HepG2 (cell line): Measurements from ENCODE around the gene ANKRD37. TPM values are rescaled to one million over a fixed set of nuclear protein-coding genes. Genes with fewer than 3 reads are reported as not detected.

Experiments
- CEBPB ChIP-seq: IDR thresholded peaks from 2 replicates; pipeline ENCODE4 v1.6.1; 2011; ENCODE audit warnings: low read depth, low read length, improper control_type of control experiment, borderline replicate concordance
- CTCF ChIP-seq: sonication (generic); formaldehyde crosslinking; IDR thresholded peaks from 2 replicates; pipeline ENCODE4 v1.5.0; 2020; ENCODE audit warnings: mild to moderate bottlenecking, missing genetic modification reagents, moderate library complexity
- ESRRA ChIP-seq: sonication (generic); formaldehyde crosslinking; IDR thresholded peaks from 2 replicates; pipeline ENCODE4 v1.5.1; 2020; ENCODE audit warnings: mild to moderate bottlenecking, low read depth, missing genetic modification reagents
- GMEB2 ChIP-seq: IDR thresholded peaks from 2 replicates; pipeline ENCODE4 v1.6.1; 2016; ENCODE audit warnings: missing biosample characterization, missing genetic modification reagents, low read depth
- HNRNPL ChIP-seq: fragments of 200-400 bp; formaldehyde crosslinking; IDR thresholded peaks from 2 replicates; pipeline ENCODE4 v1.6.1; 2017; ENCODE audit warnings: mild to moderate bottlenecking, low read depth, low read length
- HOXA7 ChIP-seq: sonication (generic); formaldehyde crosslinking; IDR thresholded peaks from 2 replicates; pipeline ENCODE4 v1.8.1; 2022; ENCODE audit warnings: mild to moderate bottlenecking, missing genetic modification reagents, moderate library complexity
- JUN ChIP-seq: sonication (generic); formaldehyde crosslinking; IDR thresholded peaks from 2 replicates; pipeline ENCODE4 v1.4.0; 2020; ENCODE audit warnings: mild to moderate bottlenecking, missing genetic modification reagents
- MYPOP ChIP-seq: sonication (generic); formaldehyde crosslinking; IDR thresholded peaks from 2 replicates; pipeline ENCODE4 v1.8.1; 2023; ENCODE audit warnings: mild to moderate bottlenecking, moderate library complexity, missing genetic modification reagents
- NPAS2 ChIP-seq: sonication (generic); formaldehyde crosslinking; IDR thresholded peaks from 2 replicates; pipeline ENCODE4 v1.8.0; 2022; ENCODE audit warnings: mild to moderate bottlenecking, missing genetic modification reagents, borderline replicate concordance
- PHF5A ChIP-seq: IDR thresholded peaks from one replicate; pipeline ENCODE4 v1.6.1; 2018; ENCODE audit warnings: low read depth, missing genetic modification reagents; ENCODE audit not compliant: unreplicated experiment
- POGK ChIP-seq: sonication (generic); formaldehyde crosslinking; conservative IDR thresholded peaks from 2 replicates; pipeline ENCODE4 v1.8.0; 2022; ENCODE audit warnings: mild to moderate bottlenecking, moderate library complexity, missing genetic modification reagents
- RBM22 ChIP-seq: fragments of 200-400 bp; formaldehyde crosslinking; optimal IDR thresholded peaks from 2 replicates; pipeline ENCODE3; 2017; ENCODE audit warnings: mild to moderate bottlenecking, low read length, moderate library complexity
- SAP130 ChIP-seq: IDR thresholded peaks from 2 replicates; pipeline ENCODE4 v1.6.1; 2016; ENCODE audit warnings: low read depth
- TBX3 ChIP-seq: fragments of 450-650 bp; IDR thresholded peaks from 2 replicates; pipeline ENCODE4 v1.6.1; 2017; ENCODE audit warnings: antibody characterized with exemption, mild to moderate bottlenecking, inconsistent platforms, borderline replicate concordance
- XRCC5 ChIP-seq: fragments of 200-400 bp; formaldehyde crosslinking; optimal IDR thresholded peaks from 2 replicates; pipeline ENCODE3; 2017; ENCODE audit warnings: mild to moderate bottlenecking, low read length
- ZMAT5 ChIP-seq: sonication (generic); formaldehyde crosslinking; IDR thresholded peaks from 2 replicates; pipeline ENCODE4 v1.5.0; 2020; ENCODE audit warnings: mild to moderate bottlenecking, low read depth, missing genetic modification reagents, borderline replicate concordance
- ZNF143 ChIP-seq: sonication (generic); formaldehyde crosslinking; IDR thresholded peaks from 2 replicates; pipeline ENCODE4 v1.4.0; 2020; ENCODE audit warnings: missing genetic modification reagents
- ZNF224 ChIP-seq: sonication (generic); formaldehyde crosslinking; IDR thresholded peaks from 2 replicates; pipeline ENCODE4 v1.5.0; 2020; ENCODE audit warnings: mild to moderate bottlenecking, missing genetic modification reagents
- ZNF460 ChIP-seq: sonication (generic); formaldehyde crosslinking; IDR thresholded peaks from 2 replicates; pipeline ENCODE4 v1.5.1; 2020; ENCODE audit warnings: missing genetic modification reagents, mild to moderate bottlenecking, borderline replicate concordance
- ZNF530 ChIP-seq: sonication (generic); formaldehyde crosslinking; IDR thresholded peaks from 2 replicates; pipeline ENCODE4 v1.5.0; 2020; ENCODE audit warnings: low read depth, mild to moderate bottlenecking, missing genetic modification reagents
- ZNF558 ChIP-seq: sonication (generic); formaldehyde crosslinking; IDR thresholded peaks from 2 replicates; pipeline ENCODE4 v1.9.0; 2022; ENCODE audit warnings: mild to moderate bottlenecking, missing genetic modification reagents, borderline replicate concordance
- ZNF564 ChIP-seq: sonication (generic); formaldehyde crosslinking; IDR thresholded peaks from 2 replicates; pipeline ENCODE4 v1.8.1; 2023; ENCODE audit warnings: mild to moderate bottlenecking, missing genetic modification reagents
- polyA plus RNA-seq, 8 experiments: library from polyadenylated mRNA; depleted of rRNA in 3 of 8; stranded (reverse) in 7 of 8; unstranded in 1 of 8; fragments of >200 nt; fragmentation: Illumina TruSeq in 4 of 8; extraction: Trizol in 4 of 8; gene quantifications; 2 replicates each; pipeline versions ENCODE4 v1.2.1 to v1.2.3, GENCODE V29; 2011 to 2016; ENCODE audit warnings: low read depth in 4 of 8, missing spikeins in 1 of 8, mixed read lengths in 1 of 8; ENCODE audit not compliant: insufficient read depth in 1 of 8
- total RNA-seq, 5 experiments: library from RNA; depleted of rRNA; stranded (reverse); fragments of >200 nt; fragmentation: Illumina TruSeq; extraction: Trizol; gene quantifications; 2 replicates each; pipeline ENCODE4 v1.2.3, GENCODE V29; 2016; ENCODE audit warnings: low read depth in 1 of 5

The ANKRD37 gene
- total and polyA plus RNA-seq, 2 of the 13 experiments (the other 11 are each of a cell fraction or from before 2014, with no cell fraction given) = 2.2 to 51.4 TPM

GRCh38 chr4:185425647-185426352, 29.2 kb downstream of the ANKRD37 start, which contains the start of gene UFSP2 (continued):
- 0 out of 2 replicates have a peak, but pooled peaks have one; percentile 15 for TF ChIP-seq GMEB2 (CRISPR knock-in tag)
- TF ChIP-seq ZMAT5 = no peak
- TF ChIP-seq TBX3 = peak; percentile 80
- peak; percentile 79; the same call in 1 of the 2 replicates for TF ChIP-seq JUN (CRISPR knock-in tag)
- TF ChIP-seq POGK (CRISPR knock-in tag) = peak; percentile 64; the same call in 1 of the 2 replicates
- peak; percentile 40 for TF ChIP-seq CTCF
- no peak for TF ChIP-seq CEBPB
- peak; percentile 80 for TF ChIP-seq RBM22
- no peak for TF ChIP-seq HNRNPL
- peak; percentile 72 for TF ChIP-seq ESRRA
- 0 out of 2 replicates have a peak, but pooled peaks have one; percentile 32 for TF ChIP-seq ZNF224 (CRISPR knock-in tag)
- no peak; the same call in 1 of the 2 replicates for TF ChIP-seq ZNF460 (CRISPR knock-in tag)
- TF ChIP-seq ZNF143 = peak; percentile 100
- TF ChIP-seq ZNF530 (CRISPR knock-in tag) = no peak
- TF ChIP-seq NPAS2 (CRISPR knock-in tag) = no peak
- peak; percentile 96 for TF ChIP-seq SAP130 (CRISPR knock-in tag)
- peak; percentile 59; the same call in 1 of the 2 replicates for TF ChIP-seq MYPOP (CRISPR knock-in tag)
- TF ChIP-seq ZNF558 (CRISPR knock-in tag) = peak; percentile 62; the same call in 1 of the 2 replicates
- TF ChIP-seq ZNF564 (CRISPR knock-in tag) = 0 out of 2 replicates have a peak, but pooled peaks have one; percentile 10
- TF ChIP-seq PHF5A (CRISPR knock-in tag) = no peak
- no peak for TF ChIP-seq HOXA7 (CRISPR knock-in tag)
- TF ChIP-seq XRCC5 = peak; percentile 49
